Mesenchymal stem cell (in vitro differentiated cells and primary cell): Measurements from ENCODE around the gene KRTAP10-2.

Experiments used
- DNase-seq: peaks from one replicate; pipeline ENCODE4 v3.0.0-alpha.2; 2013
- H2AFZ ChIP-seq: one replicate; pipeline ENCODE4 v1.6.1; 2013; ENCODE audit warnings: low read depth, mild to moderate bottlenecking, control low read depth, inconsistent platforms, low read length, moderate library complexity
- H2AK5ac ChIP-seq: 2 replicates; pipeline ENCODE4 v1.6.1; 2013; ENCODE audit warnings: low read length, moderate library complexity, mild to moderate bottlenecking, inconsistent platforms; ENCODE audit not compliant: severe bottlenecking
- H2BK120ac ChIP-seq: one replicate; pipeline ENCODE4 v1.6.1; 2013; ENCODE audit warnings: low read depth, mild to moderate bottlenecking, inconsistent platforms, low read length, moderate library complexity
- H2BK12ac ChIP-seq, 2 experiments: one replicate each; pipeline ENCODE4 v1.6.1; 2013; ENCODE audit warnings: inconsistent platforms in 2 of 2, low read length in 2 of 2, mild to moderate bottlenecking in 2 of 2, moderate library complexity in 2 of 2, control low read depth in 1 of 2
- H2BK15ac ChIP-seq: one replicate; pipeline ENCODE4 v1.6.1; 2013; ENCODE audit warnings: mild to moderate bottlenecking, low read depth, inconsistent platforms; ENCODE audit not compliant: poor library complexity, severe bottlenecking
- H2BK5ac ChIP-seq: 2 replicates; pipeline ENCODE4 v1.6.1; 2013; ENCODE audit warnings: low read depth, mild to moderate bottlenecking, low read length, control low read depth, inconsistent platforms; ENCODE audit not compliant: poor library complexity, severe bottlenecking
- H3K14ac ChIP-seq, 2 experiments: one replicate each; pipeline ENCODE4 v1.6.1; 2013; ENCODE audit warnings: inconsistent platforms in 2 of 2, low read length in 2 of 2, control low read depth in 1 of 2, mild to moderate bottlenecking in 1 of 2, moderate library complexity in 1 of 2
- H3K18ac ChIP-seq, 2 experiments: one replicate each; pipeline ENCODE4 v1.6.1; 2013; ENCODE audit warnings: inconsistent platforms in 2 of 2, low read length in 2 of 2, control low read depth in 1 of 2, low read depth in 1 of 2, mild to moderate bottlenecking in 1 of 2
- H3K23ac ChIP-seq, 2 experiments: one replicate each; pipeline ENCODE4 v1.6.1; 2013; ENCODE audit warnings: inconsistent platforms in 2 of 2, low read length in 2 of 2, mild to moderate bottlenecking in 2 of 2, moderate library complexity in 2 of 2, control low read depth in 1 of 2
- H3K27ac ChIP-seq: 2 replicates; pipeline ENCODE4 v1.5.1; 2013; ENCODE audit warnings: mild to moderate bottlenecking, moderate library complexity, low read length, control low read depth, inconsistent platforms; ENCODE audit not compliant: poor library complexity, severe bottlenecking
- H3K27me3 ChIP-seq, 2 experiments: 2 replicates each; pipeline versions ENCODE4 v1.6.1 to v1.7.0; 2013; ENCODE audit warnings: low read length in 2 of 2, mild to moderate bottlenecking in 2 of 2, moderate library complexity in 2 of 2, control low read depth in 1 of 2, inconsistent platforms in 1 of 2; ENCODE audit not compliant: control insufficient read depth in 1 of 2, insufficient read depth in 1 of 2
- H3K36me3 ChIP-seq, 2 experiments: 2 replicates each; pipeline versions ENCODE4 v1.6.1 to v1.7.0; 2013; ENCODE audit warnings: low read length in 2 of 2, control low read depth in 1 of 2, inconsistent platforms in 1 of 2, low read depth in 1 of 2, mild to moderate bottlenecking in 1 of 2; ENCODE audit not compliant: insufficient read depth in 2 of 2, control insufficient read depth in 1 of 2
- H3K4ac ChIP-seq, 2 experiments: one replicate each; pipeline ENCODE4 v1.6.1; 2013; ENCODE audit warnings: inconsistent platforms in 2 of 2, low read length in 2 of 2, mild to moderate bottlenecking in 2 of 2, moderate library complexity in 2 of 2, control low read depth in 1 of 2, low read depth in 1 of 2
- H3K4me1 ChIP-seq: 2 replicates; pipeline ENCODE4 v1.6.1; 2013; ENCODE audit warnings: low read depth, low read length, control low read depth; ENCODE audit not compliant: control insufficient read depth, insufficient read depth
- H3K4me2 ChIP-seq: 2 replicates; pipeline ENCODE4 v1.6.1; 2013; ENCODE audit warnings: low read length, mild to moderate bottlenecking, inconsistent platforms; ENCODE audit not compliant: poor library complexity, severe bottlenecking
- H3K4me3 ChIP-seq, 2 experiments: 2 replicates each; pipeline versions ENCODE4 v1.5.1 to v1.7.0; 2013; ENCODE audit warnings: low read length in 2 of 2, mild to moderate bottlenecking in 2 of 2, control low read depth in 1 of 2, low read depth in 1 of 2; ENCODE audit not compliant: insufficient read depth in 1 of 2
- H3K79me1 ChIP-seq: replicated peaks from 2 replicates; pipeline ENCODE4 v1.6.1; 2013; ENCODE audit warnings: mild to moderate bottlenecking, control low read depth, low read length, inconsistent platforms; ENCODE audit not compliant: poor library complexity, severe bottlenecking
- H3K9ac ChIP-seq: 2 replicates; pipeline ENCODE4 v1.7.0; 2013; ENCODE audit warnings: mild to moderate bottlenecking, low read length, moderate library complexity
- H3K9me3 ChIP-seq: 2 replicates; pipeline ENCODE4 v1.7.0; 2013; ENCODE audit warnings: mild to moderate bottlenecking, low read length; ENCODE audit not compliant: control insufficient read depth
- H4K8ac ChIP-seq: one replicate; pipeline ENCODE4 v1.6.1; 2013; ENCODE audit warnings: inconsistent platforms, mild to moderate bottlenecking, low read length, moderate library complexity
- H4K91ac ChIP-seq: one replicate; pipeline ENCODE4 v1.6.1; 2013; ENCODE audit warnings: mild to moderate bottlenecking, low read length, inconsistent platforms
- WGBS: methylation state at CpG from one replicate; pipeline ENCODE4 v1.1.7; 2013; ENCODE audit warnings: mixed read lengths; 5-methylcytosine and 5-hydroxymethylcytosine counted together

The KRTAP10-2 gene

GRCh38 chr21:44516342-44516741 lies 35.0 kb downstream of the KRTAP10-2 start:
- DNase-seq: no peak
- H3K4ac ChIP-seq: no peak overlapping the region
- H2BK12ac ChIP-seq: no peak overlapping the region
- H2BK5ac ChIP-seq: no peak overlapping the region
- H3K36me3 ChIP-seq: no peaks in the 10 kb centered on the region
- H4K8ac ChIP-seq: no peak overlapping the region
- H2BK15ac ChIP-seq: no peak overlapping the region
- no peak overlapping the region for H3K4me2 ChIP-seq
- no peaks in the 10 kb centered on the region for H3K79me1 ChIP-seq
- 90% methylated on average over 13 of the region's 13 CpGs for WGBS
- H2BK120ac ChIP-seq: no peak overlapping the region
- H3K9me3 ChIP-seq: peaks cover 3% of the 10 kb centered on the region
- H3K27ac ChIP-seq: no peak overlapping the region
- H3K14ac ChIP-seq: no peak overlapping the region
- H4K91ac ChIP-seq: no peak overlapping the region
- no peak overlapping the region for H3K23ac ChIP-seq
- peaks cover 5% of the 10 kb centered on the region for H3K4me1 ChIP-seq
- H3K4me3 ChIP-seq: no peak overlapping the region
- no peak overlapping the region for H3K9ac ChIP-seq
- no peak overlapping the region for H3K18ac ChIP-seq
- H3K27me3 ChIP-seq: peaks cover 4 to 9% of the 10 kb centered on the region in 2 experiments
- H2AK5ac ChIP-seq: no peak overlapping the region
- no peak overlapping the region for H2AFZ ChIP-seq

GRCh38 chr21:44515359-44516165 lies 35.7 kb downstream of the KRTAP10-2 start:
- Histone ChIP-seq H2AK5ac (no peak overlapping the region), H3K23ac (no peak overlapping the region)

GRCh38 chr21:44514746-44515358 lies 36.5 kb downstream of the KRTAP10-2 start:
- no peaks in the 10 kb centered on the region for H3K79me1 ChIP-seq
- H2BK12ac ChIP-seq: no peak overlapping the region
- no peak for DNase-seq
- no peak overlapping the region for H4K91ac ChIP-seq
- H3K14ac ChIP-seq: no peak overlapping the region
- H2BK120ac ChIP-seq: no peak overlapping the region
- H2AFZ ChIP-seq: no peak overlapping the region
- H3K4ac ChIP-seq: no peak overlapping the region
- H2AK5ac ChIP-seq: no peak overlapping the region
- no peak overlapping the region for H3K23ac ChIP-seq
- WGBS: 93% methylated on average over 10 of the region's 11 CpGs
- H3K4me3 ChIP-seq: no peak overlapping the region
- no peak overlapping the region for H4K8ac ChIP-seq
- no peak overlapping the region for H3K18ac ChIP-seq
- peaks cover 9% of the 10 kb centered on the region for H3K4me1 ChIP-seq
- no peak overlapping the region for H3K4me2 ChIP-seq
- H3K27ac ChIP-seq: no peak overlapping the region
- peaks cover 4 to 21% of the 10 kb centered on the region in 2 experiments for H3K27me3 ChIP-seq
- H3K36me3 ChIP-seq: no peaks in the 10 kb centered on the region
- peaks cover 3% of the 10 kb centered on the region for H3K9me3 ChIP-seq
- H3K9ac ChIP-seq: no peak overlapping the region
- H2BK5ac ChIP-seq: no peak overlapping the region
- no peak overlapping the region for H2BK15ac ChIP-seq

More at GRCh38 chr21:44515359-44516165, 35.7 kb downstream of the KRTAP10-2 start:
- no peak overlapping the region for H4K91ac ChIP-seq
- H2BK12ac ChIP-seq: no peak overlapping the region
- no peak overlapping the region for H2BK120ac ChIP-seq
- no peak overlapping the region for H3K4ac ChIP-seq
- H3K4me3 ChIP-seq: no peak overlapping the region
- no peaks in the 10 kb centered on the region for H3K36me3 ChIP-seq
- H3K9me3 ChIP-seq: peaks cover 3% of the 10 kb centered on the region
- H3K9ac ChIP-seq: no peak overlapping the region
- peaks cover 4% of the 10 kb centered on the region for H3K4me1 ChIP-seq
- no peak overlapping the region for H2BK15ac ChIP-seq
- H3K79me1 ChIP-seq: no peaks in the 10 kb centered on the region
- H3K27me3 ChIP-seq: peaks cover 4 to 17% of the 10 kb centered on the region in 2 experiments
- DNase-seq: no peak
- no peak overlapping the region for H3K4me2 ChIP-seq
- no peak overlapping the region for H2BK5ac ChIP-seq
- no peak overlapping the region for H2AFZ ChIP-seq
- 89% methylated on average over 32 of the region's 32 CpGs for WGBS
- H3K27ac ChIP-seq: no peak overlapping the region
- no peak overlapping the region for H3K14ac ChIP-seq
- peak overlapping the region; percentile 7 for H4K8ac ChIP-seq
- H3K18ac ChIP-seq: no peak overlapping the region

- peaks cover 4 to 25% of the 10 kb centered on the region in 2 experiments for H3K27me3 ChIP-seq
- H3K4me1 ChIP-seq: peaks cover 9% of the 10 kb centered on the region
- H3K4me3 ChIP-seq: no peak overlapping the region
- no peak overlapping the region for H4K91ac ChIP-seq
- no peak overlapping the region for H3K23ac ChIP-seq
- no peak overlapping the region for H3K18ac ChIP-seq
- H3K9me3 ChIP-seq: peaks cover 3% of the 10 kb centered on the region
- H3K9ac ChIP-seq: no peak overlapping the region
- H3K14ac ChIP-seq: no peak overlapping the region
- no peak for DNase-seq
- no peak overlapping the region for H2AK5ac ChIP-seq
- H2BK15ac ChIP-seq: no peak overlapping the region
- H2AFZ ChIP-seq: no peak overlapping the region
- no peak overlapping the region for H2BK120ac ChIP-seq
- no peak overlapping the region for H3K4ac ChIP-seq
- 90% methylated on average over 7 of the region's 7 CpGs for WGBS
- H3K79me1 ChIP-seq: no peaks in the 10 kb centered on the region
- no peak overlapping the region for H2BK5ac ChIP-seq
- H2BK12ac ChIP-seq: no peak overlapping the region
- no peak overlapping the region for H3K4me2 ChIP-seq
- H3K27ac ChIP-seq: no peak overlapping the region
- no peak overlapping the region for H4K8ac ChIP-seq
- H3K36me3 ChIP-seq: no peaks in the 10 kb centered on the region
Observed at GRCh38 chr21:44514218-44514520, 37.1 kb downstream of the KRTAP10-2 start.
